H9 (cell line): ENCODE results near the gene HIBCH. TPM values are rescaled to one million over a fixed set of nuclear protein-coding genes. Genes with fewer than 3 reads are reported as not detected.

Experiments
- DNase-seq: peaks from one replicate; pipeline ENCODE4 v3.0.0-alpha.2; 2017
- H2AFZ ChIP-seq: one replicate; pipeline ENCODE4 v1.6.1; 2013; ENCODE audit warnings: mild to moderate bottlenecking, low read length, control low read depth, moderate library complexity
- H2AK5ac ChIP-seq: 2 replicates; pipeline ENCODE4 v1.6.1; 2013; ENCODE audit warnings: low read length, control low read depth, mixed read lengths; ENCODE audit not compliant: insufficient read length
- H2BK120ac ChIP-seq: one replicate; pipeline ENCODE4 v1.6.1; 2013; ENCODE audit warnings: low read depth, mild to moderate bottlenecking, low read length, control low read depth, inconsistent platforms; ENCODE audit not compliant: poor library complexity, severe bottlenecking
- H2BK12ac ChIP-seq: 2 replicates; pipeline ENCODE4 v1.6.1; 2013; ENCODE audit warnings: low read length, control low read depth, mixed read lengths, low read depth; ENCODE audit not compliant: insufficient read length
- H2BK15ac ChIP-seq: 2 replicates; pipeline ENCODE4 v1.6.1; 2013; ENCODE audit warnings: low read depth, low read length, control low read depth
- H2BK20ac ChIP-seq: one replicate; pipeline ENCODE4 v1.6.1; 2013; ENCODE audit warnings: low read depth, mild to moderate bottlenecking, low read length, control low read depth, inconsistent platforms; ENCODE audit not compliant: poor library complexity, severe bottlenecking
- H2BK5ac ChIP-seq: 2 replicates; pipeline ENCODE4 v1.6.1; 2013; ENCODE audit warnings: low read length, control low read depth, mixed read lengths; ENCODE audit not compliant: insufficient read length
- H3K14ac ChIP-seq: 2 replicates; pipeline ENCODE4 v1.6.1; 2013; ENCODE audit warnings: low read length, control low read depth; ENCODE audit not compliant: insufficient read depth
- H3K18ac ChIP-seq: 2 replicates; pipeline ENCODE4 v1.6.1; 2013; ENCODE audit warnings: low read depth, mild to moderate bottlenecking, mixed read lengths, low read length, control low read depth; ENCODE audit not compliant: insufficient read length
- H3K23ac ChIP-seq: 2 replicates; pipeline ENCODE4 v1.6.1; 2013; ENCODE audit warnings: low read length, control low read depth, mixed read lengths, low read depth; ENCODE audit not compliant: insufficient read length
- H3K23me2 ChIP-seq: 2 replicates; pipeline ENCODE4 v1.6.1; 2013; ENCODE audit warnings: low read depth, mild to moderate bottlenecking, mixed read lengths, low read length, control low read depth; ENCODE audit not compliant: insufficient read length, poor library complexity, severe bottlenecking
- H3K27ac ChIP-seq: 2 replicates; pipeline ENCODE4 v1.5.1; 2013; ENCODE audit warnings: low read length, control low read depth, mixed read lengths, low read depth; ENCODE audit not compliant: insufficient read length
- H3K27me3 ChIP-seq: 2 replicates; pipeline ENCODE4 v1.6.1; 2013; ENCODE audit warnings: low read length, control low read depth, inconsistent platforms; ENCODE audit not compliant: insufficient read depth
- H3K4ac ChIP-seq: 2 replicates; pipeline ENCODE4 v1.6.1; 2013; ENCODE audit warnings: low read depth, mild to moderate bottlenecking, control low read depth, inconsistent platforms, low read length, moderate library complexity
- H3K4me1 ChIP-seq: 2 replicates; pipeline ENCODE4 v1.6.1; 2013; ENCODE audit warnings: low read length, control low read depth, inconsistent platforms; ENCODE audit not compliant: insufficient read depth
- H3K4me2 ChIP-seq: 2 replicates; pipeline ENCODE4 v1.6.1; 2013; ENCODE audit warnings: low read length, control low read depth, mixed read lengths; ENCODE audit not compliant: insufficient read length, insufficient read depth
- H3K56ac ChIP-seq: 2 replicates; pipeline ENCODE4 v1.6.1; 2013; ENCODE audit warnings: low read depth, mild to moderate bottlenecking, mixed read lengths, low read length, control low read depth; ENCODE audit not compliant: insufficient read length
- H3K79me1 ChIP-seq: 2 replicates; pipeline ENCODE4 v1.6.1; 2013; ENCODE audit warnings: low read depth, mild to moderate bottlenecking, moderate library complexity, low read length, control low read depth, inconsistent platforms; ENCODE audit not compliant: insufficient read depth, poor library complexity, severe bottlenecking
- H3K79me2 ChIP-seq: 2 replicates; pipeline ENCODE4 v1.6.1; 2013; ENCODE audit warnings: low read length, control low read depth, inconsistent platforms; ENCODE audit not compliant: insufficient read depth
- H3K9ac ChIP-seq: 2 replicates; pipeline ENCODE4 v1.6.1; 2013; ENCODE audit warnings: low read length, control low read depth, mixed read lengths; ENCODE audit not compliant: insufficient read length; ENCODE audit errors: extremely low read depth
- H3K9me3 ChIP-seq: one replicate; pipeline ENCODE4 v1.6.1; 2013; ENCODE audit warnings: low read depth, low read length, inconsistent platforms; ENCODE audit not compliant: control insufficient read depth
- H3T11ph ChIP-seq: one replicate; pipeline ENCODE4 v1.6.1; 2013; ENCODE audit warnings: mild to moderate bottlenecking, low read length, control low read depth, inconsistent platforms
- H4K20me1 ChIP-seq: one replicate; pipeline ENCODE4 v1.6.1; 2013; ENCODE audit not compliant: control insufficient read depth, insufficient read length, insufficient read depth
- H4K5ac ChIP-seq: 2 replicates; pipeline ENCODE4 v1.6.1; 2013; ENCODE audit warnings: low read depth, mild to moderate bottlenecking, mixed read lengths, low read length, control low read depth; ENCODE audit not compliant: insufficient read length
- H4K8ac ChIP-seq: replicated peaks from 2 replicates; pipeline ENCODE4 v1.6.1; 2013; ENCODE audit warnings: low read length, control low read depth, mixed read lengths, low read depth; ENCODE audit not compliant: insufficient read length
- H4K91ac ChIP-seq: 2 replicates; pipeline ENCODE4 v1.6.1; 2013; ENCODE audit warnings: low read depth, mild to moderate bottlenecking, moderate library complexity, mixed read lengths, low read length, control low read depth; ENCODE audit not compliant: insufficient read length
- H3K27ac Mint-ChIP-seq, 3 experiments: 2 replicates in 2 of 3; 3 replicates in 1 of 3; pipeline ENCODE4 v1.8.0; 2020 to 2021; ENCODE audit warnings: mixed read lengths in 3 of 3, mild to moderate bottlenecking in 1 of 3, moderate library complexity in 1 of 3
- H3K27me3 Mint-ChIP-seq: 2 replicates; pipeline ENCODE4 v1.8.0; 2021; ENCODE audit warnings: low read depth, mild to moderate bottlenecking, moderate library complexity, mixed read lengths
- H3K36me3 Mint-ChIP-seq, 3 experiments: 2 replicates in 2 of 3; 3 replicates in 1 of 3; pipeline ENCODE4 v1.8.0; 2020 to 2021; ENCODE audit warnings: low read depth in 3 of 3, mixed read lengths in 3 of 3; ENCODE audit not compliant: insufficient read depth in 1 of 3
- H3K4me1 Mint-ChIP-seq, 2 experiments: 2 replicates each; pipeline ENCODE4 v1.8.0; 2020; ENCODE audit warnings: mixed read lengths in 2 of 2
- H3K4me3 Mint-ChIP-seq, 2 experiments: 2 replicates in 1 of 2; 3 replicates in 1 of 2; pipeline ENCODE4 v1.8.0; 2020 to 2021; ENCODE audit warnings: mild to moderate bottlenecking in 2 of 2, mixed read lengths in 2 of 2, moderate library complexity in 1 of 2
- H3K9me3 Mint-ChIP-seq, 2 experiments: 2 replicates in 1 of 2; 3 replicates in 1 of 2; pipeline ENCODE4 v1.8.0; 2020; ENCODE audit warnings: mild to moderate bottlenecking in 2 of 2, mixed read lengths in 2 of 2, moderate library complexity in 1 of 2
- CTCF ChIP-seq: fragments of 200-600 bp; sonication (generic); conservative IDR thresholded peaks from 3 replicates; pipeline ENCODE4 v1.8.0; 2021; ENCODE audit warnings: antibody characterized with exemption, mild to moderate bottlenecking
- WGBS: extraction: QIAGEN DNeasy Blood & Tissue Kit; methylation state at CpG from one replicate; pipeline ENCODE4 v1.1.7; 2013; ENCODE audit warnings: missing lambda C conversion rate, low lambda C conversion rate, mixed read lengths; ENCODE audit not compliant: insufficient read length; ENCODE audit errors: extremely low coverage; 5-methylcytosine and 5-hydroxymethylcytosine counted together
- total RNA-seq: library from RNA; stranded (reverse); gene quantifications from 2 replicates; pipeline ENCODE4 v1.2.1, GENCODE V29; 2021

HIBCH gene
- total RNA-seq, 1 experiment from 2014 or later: 28.0 TPM

- no peak for DNase-seq
- Histone ChIP-seq H3K23me2 (no peaks in the 10 kb centered on the region), H2BK15ac (no peak overlapping the region), H3K27me3 (no peaks in the 10 kb centered on the region), H3K79me2 (no peaks in the 10 kb centered on the region), H3T11ph (no peak overlapping the region), H2BK5ac (no peak overlapping the region), H3K4ac (no peak overlapping the region), H2BK120ac (no peak overlapping the region), H3K18ac (no peak overlapping the region), H2AFZ (no peak overlapping the region), H3K56ac (no peak overlapping the region), H4K8ac (no peak overlapping the region), H2BK20ac (no peak overlapping the region), H4K5ac (no peak overlapping the region), H3K23ac (no peak overlapping the region), H3K27ac (no peak overlapping the region), H4K20me1 (no peaks in the 10 kb centered on the region), H2AK5ac (no peak overlapping the region), H3K79me1 (no peaks in the 10 kb centered on the region), H4K91ac (no peak overlapping the region), H3K9ac (no peak overlapping the region), H3K14ac (no peak overlapping the region), H2BK12ac (no peak overlapping the region), H3K9me3 (no peaks in the 10 kb centered on the region), H3K4me2 (no peak overlapping the region), H3K4me1 (no peaks in the 10 kb centered on the region)
- H3K9me3 Mint-ChIP-seq: no peaks in the 10 kb centered on the region
- H3K36me3 Mint-ChIP-seq: no peaks in the 10 kb centered on the region
- no CpG with 5 or more reads among the region's 4 CpGs for WGBS
- H3K27me3 Mint-ChIP-seq: 0 out of 2 replicates have a peak, but pooled peaks cover 5% of the 10 kb centered on the region
- no peak overlapping the region for H3K4me3 Mint-ChIP-seq
- no peak for TF ChIP-seq CTCF
- H3K4me1 Mint-ChIP-seq: no peaks in the 10 kb centered on the region
- no peak overlapping the region for H3K27ac Mint-ChIP-seq
Observed at GRCh38 chr2:190327867-190328572, 8.4 kb upstream of the HIBCH start.
